GM19455 (cell line): ENCODE measurements around the gene PPT2.
"Not testable (repeated sequence)": the region's sequence is repeated elsewhere in the genome, so short reads cannot be mapped to it uniquely, and the experiment has no call there.

ENCODE experiments used
- ATAC-seq: cut with Tn5 transposase; IDR thresholded peaks from one replicate; pipeline ENCODE4 v1.9.1; 2021; ENCODE audit not compliant: unreplicated experiment

PPT2 gene

DNA sequence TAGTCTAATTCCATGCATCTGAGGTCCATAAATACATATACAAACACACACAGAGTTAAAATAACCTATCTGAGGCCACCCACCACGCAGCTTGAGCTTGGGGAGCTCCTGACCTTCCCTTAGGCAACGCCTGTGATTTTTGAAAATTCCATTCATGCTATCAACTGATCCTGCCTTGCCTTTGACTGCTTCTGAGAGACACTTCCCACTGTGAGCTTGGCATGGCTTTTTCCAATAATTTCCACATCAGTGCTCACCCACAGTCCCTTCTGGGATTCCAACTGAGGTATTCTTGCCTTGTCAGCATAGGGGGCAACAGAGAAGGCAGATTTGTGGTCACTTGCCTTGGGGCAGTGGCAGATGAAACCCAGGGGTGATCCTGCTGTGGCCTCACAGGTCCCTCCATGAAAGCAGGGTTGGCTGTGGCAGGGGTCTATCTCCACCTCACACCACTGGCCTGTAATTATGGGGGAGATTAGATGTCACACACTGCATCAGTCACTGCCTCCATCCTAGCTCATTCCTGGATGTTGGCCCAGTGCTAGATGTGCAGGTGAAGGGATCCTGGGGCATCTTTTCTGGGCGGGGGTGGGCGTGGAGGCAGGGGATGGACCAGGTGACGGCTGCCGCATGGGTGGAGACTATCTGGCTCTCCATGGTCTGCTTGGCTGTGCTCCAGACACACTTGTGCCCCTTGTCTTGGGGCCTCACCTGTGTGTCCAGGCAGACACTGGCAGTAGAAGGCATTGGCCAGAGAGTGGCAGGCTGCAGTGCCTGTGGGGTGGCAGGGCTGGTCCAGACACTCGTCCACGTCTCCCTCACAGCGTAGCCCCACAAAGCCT, 49.7 kb downstream of the PPT2 start:
- no peak for ATAC-seq

DNA sequence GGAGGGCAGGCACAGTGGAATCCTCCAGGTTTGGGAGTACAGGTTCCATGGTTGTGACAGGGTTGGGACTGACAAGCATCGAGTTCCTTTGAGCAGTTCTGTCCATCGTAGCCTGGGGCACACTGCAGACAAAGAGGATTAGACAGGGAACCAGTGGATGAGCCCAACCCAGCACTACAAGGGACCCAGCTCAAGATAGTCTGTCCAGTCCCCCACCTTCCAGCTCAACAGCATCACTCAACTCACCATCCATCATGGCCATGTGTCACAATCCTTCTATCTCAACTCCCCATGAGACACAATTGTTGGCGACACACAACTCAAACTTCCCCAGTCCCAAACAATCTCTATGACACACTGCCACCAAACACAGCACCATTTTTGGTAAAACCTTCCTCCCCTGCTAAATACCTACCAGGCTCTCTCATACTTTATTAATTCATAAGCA, 50.4 kb downstream of the PPT2 start:
- ATAC-seq = no peak

DNA sequence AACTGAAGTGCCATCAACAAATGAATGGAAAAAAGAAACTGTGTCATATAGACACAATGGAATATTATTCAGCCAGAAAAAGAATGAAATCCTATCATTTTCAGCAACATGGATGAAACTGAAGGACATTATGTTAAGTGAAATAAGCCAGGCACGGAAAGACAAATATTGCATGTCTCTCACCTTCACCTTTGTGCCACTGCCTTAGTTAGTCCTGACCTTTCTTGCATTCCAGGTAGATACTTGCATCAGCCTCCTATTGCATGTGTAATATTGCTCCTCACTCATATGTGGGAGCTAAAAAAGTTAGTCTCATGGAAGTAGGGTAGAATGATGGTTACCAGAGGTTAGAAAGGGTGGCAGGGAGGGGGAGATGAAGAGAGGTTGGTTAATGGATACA, 55.1 kb downstream of the PPT2 start:
- ATAC-seq = no peak

DNA sequence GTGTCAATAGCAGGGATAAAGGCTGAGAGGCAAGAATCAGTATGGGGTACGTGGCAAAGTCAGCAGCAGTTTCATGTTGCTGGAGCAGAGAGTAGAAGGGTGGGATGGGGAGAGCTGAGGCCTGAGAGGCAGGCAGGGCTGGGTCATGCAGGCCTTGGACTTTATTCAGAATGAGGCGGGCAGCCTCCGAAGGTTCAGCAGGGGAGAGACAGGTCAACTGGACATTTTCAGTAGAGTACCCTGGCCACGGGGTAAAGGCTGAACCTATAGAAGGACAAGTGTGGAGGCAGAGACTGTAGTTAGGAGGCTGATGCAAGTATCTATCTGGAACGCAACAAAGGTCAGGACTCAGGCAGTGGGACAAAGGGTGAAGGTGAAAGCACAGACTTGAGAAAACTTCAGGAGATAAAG, 56.3 kb downstream of the PPT2 start:
- ATAC-seq = no peak

DNA sequence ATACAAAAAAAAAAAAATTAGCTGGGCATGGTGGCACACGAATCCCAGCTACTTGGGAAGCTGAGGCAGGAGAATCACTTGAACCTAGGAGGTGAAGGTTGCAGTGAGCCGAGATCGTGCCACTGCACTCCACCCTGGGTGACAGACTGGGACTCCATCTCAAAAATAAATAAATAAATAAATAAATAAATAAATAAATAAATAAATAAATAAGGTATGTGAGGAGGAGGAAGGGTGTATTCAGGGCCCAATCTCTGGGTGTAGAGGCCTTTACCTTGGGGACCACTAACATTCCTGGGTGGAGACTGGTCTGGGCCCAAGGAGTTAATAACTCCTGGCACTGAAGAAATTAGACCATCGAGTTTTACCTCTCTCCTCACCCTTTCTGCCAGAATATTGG, 57.5 kb downstream of the PPT2 start:
- not testable (repeated sequence) for ATAC-seq

DNA sequence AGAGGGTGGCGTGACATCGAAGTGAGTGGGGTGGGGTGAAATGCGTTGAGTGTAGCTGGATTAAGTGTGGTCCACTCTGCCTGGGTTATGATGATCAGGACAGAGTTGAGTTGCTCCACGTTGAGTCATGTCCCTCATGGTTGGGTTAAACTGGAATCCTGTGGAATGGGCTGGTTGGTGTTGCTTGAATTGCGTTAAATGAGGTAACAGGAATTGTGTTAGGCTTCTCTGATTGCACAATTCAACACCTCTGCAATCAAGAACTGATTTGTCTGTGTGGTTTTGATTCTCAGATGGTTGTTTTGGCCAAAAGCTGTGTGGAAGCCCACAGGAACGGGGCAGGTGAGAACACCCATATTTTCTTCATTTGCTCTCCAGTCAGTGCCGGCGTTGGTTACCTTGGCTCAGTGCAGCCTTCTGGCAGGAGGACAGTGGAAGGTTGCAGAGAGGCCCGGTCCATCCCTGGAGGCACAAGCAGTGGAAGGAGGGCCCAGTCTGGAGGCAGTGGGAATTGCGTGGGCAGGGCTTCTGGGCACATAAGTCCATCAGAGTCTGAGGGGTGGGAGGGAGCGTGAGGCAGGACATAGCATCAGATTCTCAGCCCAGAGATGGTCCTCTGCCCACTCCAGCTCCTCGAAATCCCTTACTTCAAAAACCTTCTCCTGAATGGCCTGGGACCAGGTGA, 58.3 kb downstream of the PPT2 start:
- no peak for ATAC-seq
